ENCODE measurements around the gene POLR2E. TPM values are rescaled to one million over a fixed set of nuclear protein-coding genes. Genes with fewer than 3 reads are reported as not detected.

Gene POLR2E
- total and polyA plus RNA-seq, 2 of the 13 experiments (the other 11 are each of a cell fraction or from before 2014, with no cell fraction given), result 140 to 272 TPM

DNA sequence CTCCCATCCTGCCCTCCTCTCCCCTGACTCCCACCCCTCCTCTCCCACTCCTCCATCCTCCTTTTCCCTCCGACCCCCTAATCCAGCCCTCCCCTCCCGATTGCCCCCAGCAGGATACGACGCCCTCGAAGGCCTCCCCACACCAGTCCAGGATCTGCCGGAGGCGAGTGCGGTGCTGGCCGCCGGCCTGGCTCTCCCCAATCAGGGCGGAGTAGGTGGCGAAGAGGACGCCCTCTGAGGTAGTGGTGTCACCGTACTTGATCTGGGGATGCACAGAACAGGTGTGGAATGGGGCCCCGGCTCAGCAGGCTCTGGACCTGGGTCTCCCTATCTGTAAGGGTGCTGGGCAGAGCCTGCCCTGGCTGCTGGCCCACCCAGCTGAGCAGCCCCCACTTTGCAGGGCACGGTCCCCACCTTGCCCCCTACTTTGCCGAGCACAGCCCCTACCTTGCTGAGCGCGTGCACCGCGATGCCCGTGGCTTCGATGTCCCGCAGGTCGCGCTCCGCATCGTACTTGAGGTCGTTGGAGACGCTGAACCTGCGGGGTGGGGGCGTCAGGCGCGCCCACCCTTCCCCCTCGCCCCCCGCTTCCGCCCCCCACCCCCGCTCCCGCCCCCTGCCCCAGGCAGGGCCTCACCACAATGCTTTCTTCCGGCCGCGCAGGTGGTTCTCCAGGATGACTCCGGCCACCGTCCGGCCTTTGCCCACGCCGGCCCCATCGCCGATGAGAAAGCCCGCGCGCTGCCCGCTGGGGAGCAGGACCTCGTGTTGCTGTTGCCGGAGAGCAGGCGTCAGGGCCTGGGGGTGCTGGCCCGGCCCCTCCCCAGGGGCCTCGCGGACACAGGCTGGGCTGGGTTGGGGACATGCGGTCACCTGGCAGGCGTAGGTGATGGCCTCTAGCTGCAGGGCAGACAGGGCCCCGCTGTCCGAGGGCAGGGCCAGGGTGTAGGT is 27.1 kb upstream of the POLR2E start (continued):
- no peak for TF ChIP-seq RFX5 (IDR thresholded peaks at IDR 0.05; ENCODE audit: low read depth, low read length)
- TF ChIP-seq MATR3 (CRISPR knock-in tag; IDR thresholded peaks at IDR 0.05), result no peak
- no peak for TF ChIP-seq ZNF12 (CRISPR knock-in tag; IDR thresholded peaks at IDR 0.05)
- TF ChIP-seq, protein P1, sequence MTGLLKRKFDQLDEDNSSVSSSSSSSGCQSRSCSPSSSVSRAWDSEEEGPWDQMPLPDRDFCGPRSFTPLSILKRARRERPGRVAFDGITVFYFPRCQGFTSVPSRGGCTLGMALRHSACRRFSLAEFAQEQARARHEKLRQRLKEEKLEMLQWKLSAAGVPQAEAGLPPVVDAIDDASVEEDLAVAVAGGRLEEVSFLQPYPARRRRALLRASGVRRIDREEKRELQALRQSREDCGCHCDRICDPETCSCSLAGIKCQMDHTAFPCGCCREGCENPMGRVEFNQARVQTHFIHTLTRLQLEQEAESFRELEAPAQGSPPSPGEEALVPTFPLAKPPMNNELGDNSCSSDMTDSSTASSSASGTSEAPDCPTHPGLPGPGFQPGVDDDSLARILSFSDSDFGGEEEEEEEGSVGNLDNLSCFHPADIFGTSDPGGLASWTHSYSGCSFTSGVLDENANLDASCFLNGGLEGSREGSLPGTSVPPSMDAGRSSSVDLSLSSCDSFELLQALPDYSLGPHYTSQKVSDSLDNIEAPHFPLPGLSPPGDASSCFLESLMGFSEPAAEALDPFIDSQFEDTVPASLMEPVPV (CRISPR knock-in tag; IDR thresholded peaks at IDR 0.05), result no peak
- TF ChIP-seq, protein P2, sequence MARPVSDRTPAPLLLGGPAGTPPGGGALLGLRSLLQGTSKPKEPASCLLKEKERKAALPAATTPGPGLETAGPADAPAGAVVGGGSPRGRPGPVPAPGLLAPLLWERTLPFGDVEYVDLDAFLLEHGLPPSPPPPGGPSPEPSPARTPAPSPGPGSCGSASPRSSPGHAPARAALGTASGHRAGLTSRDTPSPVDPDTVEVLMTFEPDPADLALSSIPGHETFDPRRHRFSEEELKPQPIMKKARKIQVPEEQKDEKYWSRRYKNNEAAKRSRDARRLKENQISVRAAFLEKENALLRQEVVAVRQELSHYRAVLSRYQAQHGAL (CRISPR knock-in tag; IDR thresholded peaks at IDR 0.05; ENCODE audit: not compliant biosample characterization), result no peak
- no peak for TF ChIP-seq CEBPB (IDR thresholded peaks at IDR 0.05; ENCODE audit: borderline replicate concordance, low read depth, low read length)
- TF ChIP-seq HNRNPH1 (optimal IDR thresholded peaks at IDR 0.05; ENCODE audit: low read depth, low read length), result no peak

DNA sequence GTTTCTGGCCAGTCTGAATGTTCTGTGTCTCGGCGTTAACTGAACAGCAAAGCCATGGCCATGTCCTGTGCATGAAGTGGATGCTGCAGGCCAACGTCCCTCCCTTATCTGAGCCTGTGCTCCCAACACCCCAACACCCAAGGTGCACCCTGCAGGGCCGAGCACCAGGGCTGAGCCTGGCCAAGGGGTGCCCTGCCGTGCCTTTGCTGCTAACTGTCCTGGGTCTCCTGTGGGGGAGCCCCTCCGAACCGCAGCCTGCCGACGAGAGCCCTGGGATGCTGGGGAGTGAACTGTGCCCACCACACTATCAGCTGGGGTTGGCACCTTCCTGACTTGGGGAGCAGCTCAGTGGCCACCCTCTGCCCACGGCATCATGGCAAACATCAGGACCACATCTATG is 26.2 kb upstream of the POLR2E start:
- ChIA-PET POLR2A (no interaction called here), CTCF (ENCODE audit: low intra/inter-chr PET ratio, low total read pairs) (no interaction called here)
- Histone ChIP-seq H3K9ac (ENCODE audit: insufficient read depth, low read depth, low read length) (no peak overlapping the region), H3K79me2 (ENCODE audit: insufficient read depth, low read length) (no peaks in the 10 kb centered on the region), H3K27me3 (ENCODE audit: control insufficient read depth in 1 of 2, insufficient read depth in 2 of 2, low read length in 2 of 2) (no peaks in the 10 kb centered on the region; a peak in 1 of 5 replicates), H3K4me2 (ENCODE audit: low read depth, low read length) (no peak overlapping the region), H3K4me1 (ENCODE audit: insufficient read depth, low read length) (no peaks in the 10 kb centered on the region), H3K36me3 (replicated peaks in 1 of 2; ENCODE audit: control insufficient read depth in 1 of 2, insufficient read depth in 2 of 2, low read length in 2 of 2) (peaks cover 25 to 54% of the 10 kb centered on the region in 2 experiments; a peak in 4 of 5 replicates), H3K27ac (ENCODE audit: extremely low read length, insufficient read depth, low read length) (no peak overlapping the region), H2AFZ (ENCODE audit: low read length) (no peak overlapping the region), H3K9me3 (ENCODE audit: low read length) (no peaks in the 10 kb centered on the region), H4K20me1 (ENCODE audit: insufficient read depth, low read length) (no peaks in the 10 kb centered on the region), H3K4me3 (replicated peaks in 1 of 3; ENCODE audit: insufficient read depth in 1 of 3, low read depth in 2 of 3, low read length in 3 of 3) (no peak overlapping the region)
- no peak for FAIRE-seq
- WGBS (ENCODE audit: low lambda C conversion rate), result 97% methylated on average over 5 of the region's 10 CpGs
- BruUV-seq (replicated peaks), result no TSS peak
- intact Hi-C loops (cut with micrococcal nuclease; ENCODE audit: unreplicated experiment) (no loop called here), in situ Hi-C loops (cut with HindIII; ENCODE audit: extremely low pct_ligation_motif_present, low pct_unique_long_range_greater_than_20kb) (no loop called here)
- ATAC-seq, result no peak
- TF ChIP-seq FOXK2 (IDR thresholded peaks at IDR 0.05), result no peak
- TF ChIP-seq, protein P3, sequence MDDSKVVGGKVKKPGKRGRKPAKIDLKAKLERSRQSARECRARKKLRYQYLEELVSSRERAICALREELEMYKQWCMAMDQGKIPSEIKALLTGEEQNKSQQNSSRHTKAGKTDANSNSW (CRISPR knock-in tag; IDR thresholded peaks at IDR 0.05; ENCODE audit: borderline replicate concordance), result no peak
- no peak for TF ChIP-seq SMC3 (IDR thresholded peaks at IDR 0.05; ENCODE audit: low read length)
- TF ChIP-seq NFATC3 (CRISPR knock-in tag; IDR thresholded peaks at IDR 0.05), result no peak
- no peak for TF ChIP-seq BCL6 (CRISPR knock-in tag; IDR thresholded peaks at IDR 0.05)
- TF ChIP-seq ZNF792 (CRISPR knock-in tag; IDR thresholded peaks at IDR 0.05), result no peak
- no peak for TF ChIP-seq KLF15 (CRISPR knock-in tag; IDR thresholded peaks at IDR 0.05; ENCODE audit: borderline replicate concordance)
- no peak for DNase-seq (ENCODE audit: low spot score)
